Mammary epithelial cell (primary cell): ENCODE data around the gene SEBOX.

Source experiments
- EZH2 ChIP-seq: IDR thresholded peaks from 2 replicates; pipeline ENCODE4 v1.6.1; 2012; ENCODE audit warnings: low read length, inconsistent platforms, borderline replicate concordance
- TF ChIP-seq, protein P1 (sequence below), 2 donors: IDR thresholded peaks in 1 of 2; conservative IDR thresholded peaks in 1 of 2; 2 replicates each; pipeline ENCODE4 v1.5.1; 2011 to 2012; ENCODE audit warnings: inconsistent platforms in 2 of 2, low read length in 2 of 2, mild to moderate bottlenecking in 2 of 2, control low read depth in 1 of 2, low read depth in 1 of 2; ENCODE audit not compliant: insufficient read depth in 1 of 2; ENCODE audit errors: extremely low read depth in 1 of 2

GRCh38 chr17:28344435-28344901, 20.5 kb downstream of the SEBOX start:
- TF ChIP-seq, protein P1, sequence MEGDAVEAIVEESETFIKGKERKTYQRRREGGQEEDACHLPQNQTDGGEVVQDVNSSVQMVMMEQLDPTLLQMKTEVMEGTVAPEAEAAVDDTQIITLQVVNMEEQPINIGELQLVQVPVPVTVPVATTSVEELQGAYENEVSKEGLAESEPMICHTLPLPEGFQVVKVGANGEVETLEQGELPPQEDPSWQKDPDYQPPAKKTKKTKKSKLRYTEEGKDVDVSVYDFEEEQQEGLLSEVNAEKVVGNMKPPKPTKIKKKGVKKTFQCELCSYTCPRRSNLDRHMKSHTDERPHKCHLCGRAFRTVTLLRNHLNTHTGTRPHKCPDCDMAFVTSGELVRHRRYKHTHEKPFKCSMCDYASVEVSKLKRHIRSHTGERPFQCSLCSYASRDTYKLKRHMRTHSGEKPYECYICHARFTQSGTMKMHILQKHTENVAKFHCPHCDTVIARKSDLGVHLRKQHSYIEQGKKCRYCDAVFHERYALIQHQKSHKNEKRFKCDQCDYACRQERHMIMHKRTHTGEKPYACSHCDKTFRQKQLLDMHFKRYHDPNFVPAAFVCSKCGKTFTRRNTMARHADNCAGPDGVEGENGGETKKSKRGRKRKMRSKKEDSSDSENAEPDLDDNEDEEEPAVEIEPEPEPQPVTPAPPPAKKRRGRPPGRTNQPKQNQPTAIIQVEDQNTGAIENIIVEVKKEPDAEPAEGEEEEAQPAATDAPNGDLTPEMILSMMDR (conservative IDR thresholded peaks at IDR 0.05 in 1 of 2, IDR thresholded peaks at IDR 0.05 in 1 of 2; ENCODE audit: extremely low read depth in 1 of 2, insufficient read depth in 1 of 2, low read depth in 1 of 2, low read length in 2 of 2), result no peak
- no peak for TF ChIP-seq EZH2
